Erythroblast (primary cell): ENCODE results near the gene SNRPD2.
"Not testable (repeated sequence)": the region's sequence is repeated elsewhere in the genome, so short reads cannot be mapped to it uniquely, and the experiment has no call there.

Experiments
- DNase-seq, 2 experiments: peaks; one replicate each; lab custom pipeline; 2025; lab: John Stamatoyannopoulos, UW
- GATA1 ChIP-seq: IDR thresholded peaks from 2 replicates; pipeline ENCODE4 v1.6.1; 2011; ENCODE audit warnings: low read depth, mild to moderate bottlenecking, control low read depth, low read length, moderate library complexity
- POLR2A ChIP-seq: IDR thresholded peaks from 2 replicates; pipeline ENCODE4 v1.6.1; 2011; ENCODE audit warnings: mild to moderate bottlenecking, low read length

Gene SNRPD2

DNA sequence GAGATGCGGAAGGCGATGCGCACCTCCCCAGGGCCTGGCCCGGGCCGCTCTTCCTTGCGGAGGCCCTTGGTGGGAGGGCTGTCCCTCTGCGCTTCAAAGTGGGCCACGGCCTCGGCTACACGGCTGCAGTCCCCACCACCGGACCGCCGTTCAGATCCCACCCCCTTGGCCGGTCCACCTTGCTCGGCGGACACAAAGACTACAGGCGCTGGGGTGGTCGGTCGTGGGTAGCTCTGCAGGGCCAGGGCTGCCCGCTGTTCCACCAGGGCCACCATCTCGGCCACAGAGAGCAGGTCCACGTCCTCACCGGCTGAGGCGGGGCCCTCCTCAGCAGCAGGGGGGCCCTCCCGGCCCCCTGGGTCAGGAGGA is 20.9 kb upstream of the SNRPD2 start:
- DNase-seq: no peak
- TF ChIP-seq GATA1 (no peak), POLR2A (no peak)

- no peak for TF ChIP-seq GATA1
- no peak for TF ChIP-seq POLR2A
- no peak for DNase-seq
These were observed 20.3 kb upstream of the SNRPD2 start for GRCh38 chr19:45711851-45712698.

GRCh38 chr19:45710356-45711130 is 18.8 kb upstream of the SNRPD2 start:
- TF ChIP-seq GATA1 (no peak), POLR2A (no peak)
- DNase-seq: no peak

GRCh38 chr19:45705710-45706415 is 14.1 kb upstream of the SNRPD2 start:
- DNase-seq: no peak
- TF ChIP-seq GATA1 (no peak), POLR2A (no peak)

GRCh38 chr19:45705115-45705514 is 13.4 kb upstream of the SNRPD2 start:
- TF ChIP-seq GATA1: no peak

DNA sequence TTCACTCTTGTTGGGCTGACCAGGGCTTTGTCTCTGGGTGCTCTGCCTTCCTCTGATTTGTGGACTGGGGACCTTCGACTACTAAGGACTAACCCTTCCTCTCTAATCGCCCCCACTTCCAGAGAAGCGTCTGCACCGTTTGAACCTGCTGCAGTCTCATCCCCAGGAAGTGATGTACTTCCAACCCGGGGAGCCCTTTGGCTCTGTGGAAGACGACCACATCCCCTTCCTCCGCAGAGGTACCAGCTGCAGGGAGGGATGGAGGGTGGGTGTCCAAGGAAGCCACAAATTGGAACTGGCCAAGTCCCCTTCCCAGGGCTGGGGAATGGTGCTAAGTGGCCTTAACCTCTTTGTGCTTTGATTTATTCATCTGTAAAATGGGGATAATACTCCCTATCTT is 9.9 kb upstream of the SNRPD2 start:
- no peak for DNase-seq
- TF ChIP-seq GATA1 (no peak), POLR2A (no peak)

More at GRCh38 chr19:45705115-45705514, 13.4 kb upstream of the SNRPD2 start:
- no peak for DNase-seq

DNA sequence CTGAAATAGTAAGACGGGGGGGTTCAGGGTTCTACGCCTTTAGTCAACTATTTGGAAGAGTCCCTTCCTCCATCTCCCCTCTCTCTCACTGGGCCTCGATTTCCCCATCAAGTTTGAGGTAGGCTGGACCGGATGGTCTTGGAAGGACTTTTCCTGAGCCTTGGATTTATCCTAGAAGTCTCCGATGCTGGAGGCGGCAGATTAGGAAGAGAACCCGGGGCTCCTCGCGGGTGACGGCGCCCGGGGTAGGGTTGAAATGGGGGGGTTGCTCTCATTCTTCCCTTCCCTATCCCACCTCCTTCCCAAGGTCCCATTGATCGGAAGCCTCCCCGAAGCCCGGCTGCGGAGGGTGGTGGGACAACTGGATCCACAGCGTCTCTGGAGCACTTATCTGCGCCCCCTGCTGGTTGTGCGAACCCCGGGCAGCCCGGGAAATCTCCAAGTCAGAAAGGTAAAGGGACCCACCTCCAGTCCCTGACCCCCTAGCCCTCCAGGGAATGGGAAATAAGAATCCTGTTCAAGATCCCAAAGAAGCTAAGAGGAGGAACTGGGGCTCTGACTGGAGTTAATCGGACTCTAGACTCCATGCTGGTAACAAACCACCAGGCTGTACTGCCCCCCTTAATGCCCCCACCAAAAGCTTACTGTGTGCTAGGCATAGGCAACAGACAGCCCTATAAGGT is 1.5 kb upstream of the SNRPD2 start:
- DNase-seq: peak; percentile 71 to 85
- TF ChIP-seq GATA1: no peak
- TF ChIP-seq POLR2A: no peak

- TF ChIP-seq GATA1 (no peak), POLR2A (peak; percentile 18)
- DNase-seq: peak; percentile 98 to 99
These were observed 693 bp upstream of the SNRPD2 start, which contains the start of gene QPCTL for GRCh38 chr19:45692187-45693105. QPCTL (plus strand) TSS chr19:45692666; CDS start chr19:45692704, 38 bp downstream.

DNA sequence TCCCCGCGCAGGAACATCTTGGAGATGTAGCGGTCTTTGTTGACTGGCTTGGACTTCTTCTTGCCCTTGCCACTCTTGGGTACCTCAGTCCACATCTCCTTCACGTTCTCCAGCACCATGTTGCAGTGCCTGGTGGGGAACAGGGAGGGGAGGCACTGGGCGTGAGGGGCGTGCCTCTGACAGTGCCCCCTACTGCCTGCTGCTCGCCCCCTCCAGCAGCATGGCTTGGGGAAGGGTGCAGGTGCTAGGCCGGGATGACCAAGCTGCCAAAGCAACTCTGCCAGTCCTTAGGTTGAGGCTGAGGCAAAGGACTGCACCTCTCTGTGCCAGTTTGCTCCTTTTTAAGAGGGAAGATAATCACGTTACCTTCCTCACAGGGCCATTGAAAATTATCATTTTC is 4.2 kb downstream of the SNRPD2 start:
- DNase-seq: no peak
- TF ChIP-seq GATA1 (no peak), POLR2A (no peak)

DNA sequence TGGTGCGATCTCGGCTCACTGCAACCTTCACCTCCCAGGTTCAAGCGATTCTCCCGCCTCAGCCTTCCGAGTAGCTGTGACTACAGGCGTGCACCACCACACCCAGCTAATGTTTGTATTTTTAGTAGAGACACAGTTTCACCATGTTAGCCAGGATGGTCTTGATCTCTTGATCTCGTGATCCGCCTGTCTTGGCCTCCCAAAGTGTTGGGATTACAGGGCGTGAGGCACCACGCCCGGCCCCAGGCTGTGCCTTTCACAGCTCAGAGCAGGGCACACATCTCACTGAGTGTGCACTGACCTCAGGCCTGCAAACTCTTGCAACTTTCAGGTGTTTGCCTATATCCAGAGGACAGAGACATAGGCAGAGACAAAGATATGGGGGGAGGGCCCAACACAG is 6.7 kb downstream of the SNRPD2 start:
- DNase-seq: not testable (repeated sequence)

DNA sequence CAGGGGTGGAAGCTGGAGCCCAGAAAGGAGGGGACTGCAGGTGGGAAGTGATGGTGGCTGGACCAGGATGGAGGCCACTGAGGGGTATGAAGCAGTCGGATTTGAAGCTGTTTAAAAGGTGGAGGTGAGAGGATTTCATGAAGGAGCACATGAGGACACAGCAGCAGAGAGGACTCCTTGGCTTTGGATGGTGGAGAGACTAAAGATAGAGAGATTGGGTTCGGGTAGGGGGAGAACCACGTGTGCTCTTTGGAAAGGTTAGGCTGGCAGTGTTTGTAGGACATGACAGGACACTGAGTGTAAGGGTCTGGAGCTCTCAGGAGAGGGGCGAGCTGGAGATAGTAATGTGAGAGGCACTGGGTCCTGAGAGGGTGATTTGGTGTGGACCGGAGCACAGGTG is 8.8 kb downstream of the SNRPD2 start:
- TF ChIP-seq GATA1: no peak
- no peak for TF ChIP-seq POLR2A
- no peak for DNase-seq

GRCh38 chr19:45682117-45682516 is 9.6 kb downstream of the SNRPD2 start:
- TF ChIP-seq POLR2A: no peak
- no peak for TF ChIP-seq GATA1
- no peak for DNase-seq
